ENCODE results near the gene CCDC61.

CCDC61 gene

GRCh38 chr19:46042252-46042883, 47.1 kb downstream of the CCDC61 start:
- no peak for DNase-seq

- DNase-seq: no peak
Observed at GRCh38 chr19:46043519-46043918, 48.3 kb downstream of the CCDC61 start.

GRCh38 chr19:46049597-46049996, 54.3 kb downstream of the CCDC61 start:
- no peak for DNase-seq

- DNase-seq: no peak
Observed at GRCh38 chr19:46052896-46053295, 57.6 kb downstream of the CCDC61 start.

GRCh38 chr19:46056536-46056935, 61.3 kb downstream of the CCDC61 start:
- no peak for DNase-seq

GRCh38 chr19:46058778-46059177, 63.5 kb downstream of the CCDC61 start:
- no peak for DNase-seq

GRCh38 chr19:46060012-46060411, 64.7 kb downstream of the CCDC61 start:
- no peak for DNase-seq

GRCh38 chr19:46063201-46063600, 67.9 kb downstream of the CCDC61 start:
- DNase-seq: no peak

GRCh38 chr19:46065486-46066071, 70.3 kb downstream of the CCDC61 start:
- DNase-seq: no peak

GRCh38 chr19:46066471-46066870, 71.2 kb downstream of the CCDC61 start:
- no peak for DNase-seq

- DNase-seq: no peak
Observed at GRCh38 chr19:46067691-46068090, 72.4 kb downstream of the CCDC61 start.
